Middle frontal gyrus (tissue), 1 donor: ENCODE measurements around the gene GABRB2.

Experiments used
- DNase-seq: peaks from one replicate; pipeline ENCODE4 v3.0.0-alpha.2; 2015; ENCODE audit warnings: low spot score; ENCODE audit errors: extremely low spot score

The GABRB2 gene

GRCh38 chr5:161471211-161471950 lies 75.1 kb downstream of the GABRB2 start:
- DNase-seq = no peak

- DNase-seq = no peak
Observed at GRCh38 chr5:161467703-161468102, 78.8 kb downstream of the GABRB2 start.

GRCh38 chr5:161460741-161461140 lies 85.8 kb downstream of the GABRB2 start:
- DNase-seq = no peak

GRCh38 chr5:161446655-161447054 lies 99.9 kb downstream of the GABRB2 start:
- no peak for DNase-seq

GRCh38 chr5:161442471-161442870 lies 104.1 kb downstream of the GABRB2 start:
- no peak for DNase-seq

- DNase-seq = no peak
Observed at GRCh38 chr5:161432798-161433197, 113.7 kb downstream of the GABRB2 start.

GRCh38 chr5:161431963-161432362 lies 114.6 kb downstream of the GABRB2 start:
- no peak for DNase-seq

- no peak for DNase-seq
Observed at GRCh38 chr5:161421067-161421466, 125.5 kb downstream of the GABRB2 start.

GRCh38 chr5:161420521-161420920 lies 126.0 kb downstream of the GABRB2 start:
- no peak for DNase-seq

GRCh38 chr5:161414896-161415295 lies 131.6 kb downstream of the GABRB2 start:
- no peak for DNase-seq

GRCh38 chr5:161414037-161414436 lies 132.5 kb downstream of the GABRB2 start:
- no peak for DNase-seq

GRCh38 chr5:161412792-161413191 lies 133.7 kb downstream of the GABRB2 start:
- DNase-seq = no peak

GRCh38 chr5:161411156-161411555 lies 135.4 kb downstream of the GABRB2 start:
- no peak for DNase-seq

- DNase-seq = no peak
Observed at GRCh38 chr5:161410640-161411039, 135.9 kb downstream of the GABRB2 start.

- no peak for DNase-seq
Observed at GRCh38 chr5:161409471-161409870, 137.1 kb downstream of the GABRB2 start.

GRCh38 chr5:161406880-161407279 lies 139.6 kb downstream of the GABRB2 start:
- DNase-seq = no peak

GRCh38 chr5:161403996-161404395 lies 142.5 kb downstream of the GABRB2 start:
- no peak for DNase-seq

- DNase-seq = no peak
Observed at GRCh38 chr5:161403121-161403520, 143.4 kb downstream of the GABRB2 start.

GRCh38 chr5:161400583-161400982 lies 145.9 kb downstream of the GABRB2 start:
- DNase-seq = no peak

- no peak for DNase-seq
Observed at GRCh38 chr5:161399996-161400562, 146.4 kb downstream of the GABRB2 start.

- DNase-seq = no peak
Observed at GRCh38 chr5:161397448-161397847, 149.1 kb downstream of the GABRB2 start.

GRCh38 chr5:161396171-161396570 lies 150.4 kb downstream of the GABRB2 start:
- no peak for DNase-seq

GRCh38 chr5:161391724-161392123 lies 154.8 kb downstream of the GABRB2 start:
- no peak for DNase-seq
